Measurements from ENCODE around the gene PDX1.

The PDX1 gene

GRCh38 chr13:27919934-27920676 is at the start of gene PDX1:
TSS of gene PDX1 (plus strand) at chr13:27920000. CDS start at chr13:27920139, 139 bp downstream.
- DNase-seq: no peak

GRCh38 chr13:27878274-27878673 is 41.5 kb upstream of the PDX1 start:
- no peak for DNase-seq

GRCh38 chr13:27889471-27889870 is 30.3 kb upstream of the PDX1 start:
- DNase-seq: no peak

GRCh38 chr13:27896726-27897125 is 23.1 kb upstream of the PDX1 start:
- no peak for DNase-seq

- no peak for DNase-seq
These were observed 15.1 kb upstream of the PDX1 start for GRCh38 chr13:27904719-27905118.

GRCh38 chr13:27905650-27906049 is 14.2 kb upstream of the PDX1 start:
- no peak for DNase-seq

GRCh38 chr13:27907121-27907787 is 12.5 kb upstream of the PDX1 start:
- DNase-seq: no peak

GRCh38 chr13:27909378-27909777 is 10.4 kb upstream of the PDX1 start:
- no peak for DNase-seq

GRCh38 chr13:27911521-27911920 is 8.3 kb upstream of the PDX1 start:
- no peak for DNase-seq

GRCh38 chr13:27913160-27913559 is 6.6 kb upstream of the PDX1 start:
- DNase-seq: no peak

GRCh38 chr13:27915301-27916207 is 4.2 kb upstream of the PDX1 start:
- DNase-seq: no peak

GRCh38 chr13:27917121-27917947 is 2.5 kb upstream of the PDX1 start:
- DNase-seq: no peak

GRCh38 chr13:27918041-27918917 is 1.5 kb upstream of the PDX1 start:
- no peak for DNase-seq

GRCh38 chr13:27918918-27919658 is 712 bp upstream of the PDX1 start:
- DNase-seq: no peak

GRCh38 chr13:27919659-27919933 is 204 bp upstream of the PDX1 start:
- peak; percentile 81 for DNase-seq

- no peak for DNase-seq
These were observed 1.0 kb downstream of the PDX1 start for GRCh38 chr13:27920677-27921420.

- no peak for DNase-seq
These were observed 1.7 kb downstream of the PDX1 start for GRCh38 chr13:27921421-27921960.

- no peak for DNase-seq
These were observed 2.4 kb downstream of the PDX1 start for GRCh38 chr13:27921961-27922882.
